ENCODE data around the gene PTPDC1.

GRCh38 chr9:94142353-94142752 lies 58.1 kb downstream of the PTPDC1 start:
- TF ChIP-seq CTCF (IDR thresholded peaks at IDR 0.05) (no peak), POLR2A (IDR thresholded peaks at IDR 0.05; ENCODE audit: low read depth) (no peak), EP300 (IDR thresholded peaks at IDR 0.05) (no peak), POLR2AphosphoS5 (IDR thresholded peaks at IDR 0.05) (no peak)
